Common myeloid progenitor, CD34-positive (primary cell): ENCODE measurements around the gene POU3F1. TPM values are rescaled to one million over a fixed set of nuclear protein-coding genes. Genes with fewer than 3 reads are reported as not detected.

Experiments
- CTCF ChIA-PET: fragments of 350-600 bp; sonication (Branson Sonifier 250); formaldehyde crosslinking; loops from one replicate; lab custom pipeline; 2021; ENCODE audit warnings: antibody characterized with exemption; lab: Charles Lee
- POLR2A ChIA-PET: fragments of 350-600 bp; sonication (Branson Sonifier 250); formaldehyde crosslinking; loops from one replicate; lab custom pipeline; 2021; ENCODE audit warnings: antibody characterized with exemption; lab: Charles Lee
- DNase-seq, 3 donors: peaks; one replicate each; pipeline versions ENCODE4 v3.0.0 to v3.0.0-alpha.2; 2013
- H3K27ac ChIP-seq, 2 experiments: 1 replicate in 1 of 2; 2 replicates in 1 of 2; pipeline ENCODE4 v1.7.0; 2013; ENCODE audit warnings: inconsistent platforms in 2 of 2, low read length in 2 of 2, mild to moderate bottlenecking in 2 of 2, low read depth in 1 of 2, moderate library complexity in 1 of 2; ENCODE audit not compliant: severe bottlenecking in 2 of 2, insufficient read depth in 1 of 2, poor library complexity in 1 of 2
- H3K27me3 ChIP-seq, 5 experiments: replicated peaks in 2 of 5; 1 replicate in 3 of 5; 2 replicates in 2 of 5; pipeline versions ENCODE4 v1.6.1 to v1.7.0; 2013; ENCODE audit warnings: low read length in 4 of 5, mild to moderate bottlenecking in 2 of 5, moderate library complexity in 2 of 5, inconsistent platforms in 1 of 5; ENCODE audit not compliant: insufficient read depth in 5 of 5, control insufficient read depth in 4 of 5
- H3K36me3 ChIP-seq, 4 experiments: 1 replicate in 2 of 4; 2 replicates in 2 of 4; pipeline versions ENCODE4 v1.6.1 to v1.7.0; 2013; ENCODE audit warnings: low read length in 3 of 4, control low read depth in 1 of 4, mild to moderate bottlenecking in 1 of 4; ENCODE audit not compliant: control insufficient read depth in 4 of 4, insufficient read depth in 4 of 4
- H3K4me1 ChIP-seq, 4 experiments: 1 replicate in 3 of 4; 2 replicates in 1 of 4; pipeline versions ENCODE4 v1.6.1 to v1.7.1; 2013; ENCODE audit warnings: low read length in 3 of 4, mild to moderate bottlenecking in 3 of 4, control low read depth in 1 of 4, inconsistent platforms in 1 of 4, moderate library complexity in 1 of 4; ENCODE audit not compliant: control insufficient read depth in 4 of 4, insufficient read depth in 4 of 4; ENCODE audit errors: control extremely low read depth in 1 of 4
- H3K4me3 ChIP-seq, 7 experiments: 1 replicate in 4 of 7; 2 replicates in 3 of 7; pipeline versions ENCODE4 v1.5.1 to v1.7.0; 2013; ENCODE audit warnings: mild to moderate bottlenecking in 7 of 7, low read length in 6 of 7, moderate library complexity in 6 of 7, inconsistent platforms in 2 of 7, low read depth in 2 of 7, control low read depth in 1 of 7; ENCODE audit not compliant: insufficient read depth in 4 of 7, control insufficient read depth in 1 of 7; ENCODE audit errors: extremely low read depth in 1 of 7
- H3K9me3 ChIP-seq, 5 experiments: 1 replicate in 4 of 5; 2 replicates in 1 of 5; pipeline versions ENCODE4 v1.6.1 to v1.7.1; 2013; ENCODE audit warnings: low read length in 4 of 5, mild to moderate bottlenecking in 2 of 5, inconsistent platforms in 1 of 5, low read depth in 1 of 5, moderate library complexity in 1 of 5; ENCODE audit not compliant: control insufficient read depth in 4 of 5, insufficient read depth in 2 of 5; ENCODE audit errors: control extremely low read depth in 1 of 5
- WGBS: methylation state at CpG from one replicate; pipeline ENCODE4 v1.1.5; 2013; ENCODE audit not compliant: insufficient coverage; 5-methylcytosine and 5-hydroxymethylcytosine counted together
- polyA plus RNA-seq: library from polyadenylated mRNA; unstranded; fragments of 120-200 nt; gene quantifications from one replicate; pipeline ENCODE4 v1.2.1, GENCODE V29; 2013

The POU3F1 gene
- polyA plus RNA-seq: not detected

- Histone ChIP-seq H3K4me1 (peaks cover 0 to 32% (median 25%) of the 10 kb centered on the region in 4 experiments), H3K4me3 (peak within 1 kb of the TSS; percentile 17 to 71 (median 32)), H3K9me3 (no peaks in the 10 kb centered on the region), H3K27ac (no peak within 1 kb of the TSS), H3K36me3 (no peaks in the 10 kb centered on the region), H3K27me3 (peaks cover 8 to 79% (median 53%) of the 10 kb centered on the region in 5 experiments)
- WGBS: under 1% methylated on average over 34 of the region's 92 CpGs
- no peak for DNase-seq
- ChIA-PET POLR2A (no interaction called here), CTCF (interaction anchor here (3.2 kb wide), 1 partner anchor 10 kb away, joined by 10 read pairs; no protein-coding TSS in a partner anchor)
These were observed at the start of gene POU3F1 for GRCh38 chr1:38046333-38046883. Gene POU3F1, minus strand, starts transcription at chr1:38046793. Its CDS starts 50 bp downstream, at chr1:38046743.

GRCh38 chr1:38095454-38095931, 48.9 kb upstream of the POU3F1 start:
- CTCF ChIA-PET: no interaction called here
- WGBS: 95% methylated on average over 7 of the region's 12 CpGs
- H3K9me3 ChIP-seq: no peaks in the 10 kb centered on the region
- peaks cover 0 to 7% (median 0%) of the 10 kb centered on the region in 5 experiments for H3K27me3 ChIP-seq
- H3K36me3 ChIP-seq: no peaks in the 10 kb centered on the region
- no peak for DNase-seq
- H3K4me3 ChIP-seq: no peak overlapping the region
- H3K4me1 ChIP-seq: peaks cover 0 to 26% (median 6%) of the 10 kb centered on the region in 4 experiments
- POLR2A ChIA-PET: no interaction called here
- no peak overlapping the region for H3K27ac ChIP-seq

- Histone ChIP-seq H3K9me3 (no peaks in the 10 kb centered on the region), H3K27me3 (peaks cover 0 to 7% (median 0%) of the 10 kb centered on the region in 5 experiments), H3K4me1 (peaks cover 0 to 26% (median 6%) of the 10 kb centered on the region in 4 experiments), H3K4me3 (no peak overlapping the region), H3K27ac (no peak overlapping the region), H3K36me3 (no peaks in the 10 kb centered on the region)
- DNase-seq: peak in 2 of 3 donors; percentile 44 to 58
- WGBS: 25% methylated on average over 8 of the region's 11 CpGs
- ChIA-PET POLR2A (no interaction called here), CTCF (no interaction called here)
These were observed 48.2 kb upstream of the POU3F1 start for GRCh38 chr1:38094711-38095290.

GRCh38 chr1:38093569-38094520, 47.3 kb upstream of the POU3F1 start:
- peaks cover 0 to 26% (median 6%) of the 10 kb centered on the region in 4 experiments for H3K4me1 ChIP-seq
- ChIA-PET CTCF (no interaction called here), POLR2A (no interaction called here)
- DNase-seq: no peak
- no peaks in the 10 kb centered on the region for H3K9me3 ChIP-seq
- WGBS: 89% methylated on average over 5 of the region's 18 CpGs
- no peak overlapping the region for H3K27ac ChIP-seq
- peaks cover 0 to 7% (median 0%) of the 10 kb centered on the region in 5 experiments for H3K27me3 ChIP-seq
- H3K4me3 ChIP-seq: no peak overlapping the region
- no peaks in the 10 kb centered on the region for H3K36me3 ChIP-seq

- Histone ChIP-seq H3K27ac (no peak overlapping the region), H3K36me3 (no peaks in the 10 kb centered on the region), H3K9me3 (no peaks in the 10 kb centered on the region), H3K4me1 (peaks cover 0 to 26% (median 6%) of the 10 kb centered on the region in 4 experiments), H3K27me3 (peaks cover 0 to 3% (median 0%) of the 10 kb centered on the region in 5 experiments), H3K4me3 (no peak overlapping the region)
- POLR2A ChIA-PET: no interaction called here
- 85% methylated on average over 4 of the region's 4 CpGs for WGBS
- no peak for DNase-seq
- CTCF ChIA-PET: interaction anchor here (1.8 kb wide), 1 partner anchor 22 kb away, joined by 5 read pairs; no protein-coding TSS in a partner anchor
These were observed 45.7 kb upstream of the POU3F1 start for GRCh38 chr1:38092256-38092655.

GRCh38 chr1:38090796-38091195, 44.2 kb upstream of the POU3F1 start:
- WGBS: 92% methylated on average over 2 of the region's 3 CpGs
- CTCF ChIA-PET: interaction anchor here (1.8 kb wide), 1 partner anchor 21 kb away, joined by 5 read pairs; no protein-coding TSS in a partner anchor

More at GRCh38 chr1:38090796-38091195, 44.2 kb upstream of the POU3F1 start:
- Histone ChIP-seq H3K4me3 (no peak overlapping the region), H3K4me1 (peaks cover 0 to 26% (median 6%) of the 10 kb centered on the region in 4 experiments), H3K27me3 (peaks cover 0 to 3% (median 0%) of the 10 kb centered on the region in 5 experiments), H3K9me3 (no peaks in the 10 kb centered on the region), H3K36me3 (no peaks in the 10 kb centered on the region), H3K27ac (no peak overlapping the region)
- DNase-seq: no peak
- POLR2A ChIA-PET: no interaction called here
